H9 (cell line): Measurements from ENCODE around the gene GIMAP4. TPM values are rescaled to one million over a fixed set of nuclear protein-coding genes. Genes with fewer than 3 reads are reported as not detected.

Experiments
- DNase-seq: peaks from one replicate; pipeline ENCODE4 v3.0.0-alpha.2; 2017
- H2AFZ ChIP-seq: one replicate; pipeline ENCODE4 v1.6.1; 2013; ENCODE audit warnings: mild to moderate bottlenecking, low read length, control low read depth, moderate library complexity
- H2AK5ac ChIP-seq: 2 replicates; pipeline ENCODE4 v1.6.1; 2013; ENCODE audit warnings: low read length, control low read depth, mixed read lengths; ENCODE audit not compliant: insufficient read length
- H2BK120ac ChIP-seq: one replicate; pipeline ENCODE4 v1.6.1; 2013; ENCODE audit warnings: low read depth, mild to moderate bottlenecking, low read length, control low read depth, inconsistent platforms; ENCODE audit not compliant: poor library complexity, severe bottlenecking
- H2BK12ac ChIP-seq: 2 replicates; pipeline ENCODE4 v1.6.1; 2013; ENCODE audit warnings: low read length, control low read depth, mixed read lengths, low read depth; ENCODE audit not compliant: insufficient read length
- H2BK15ac ChIP-seq: 2 replicates; pipeline ENCODE4 v1.6.1; 2013; ENCODE audit warnings: low read depth, low read length, control low read depth
- H2BK20ac ChIP-seq: one replicate; pipeline ENCODE4 v1.6.1; 2013; ENCODE audit warnings: low read depth, mild to moderate bottlenecking, low read length, control low read depth, inconsistent platforms; ENCODE audit not compliant: poor library complexity, severe bottlenecking
- H2BK5ac ChIP-seq: 2 replicates; pipeline ENCODE4 v1.6.1; 2013; ENCODE audit warnings: low read length, control low read depth, mixed read lengths; ENCODE audit not compliant: insufficient read length
- H3K14ac ChIP-seq: 2 replicates; pipeline ENCODE4 v1.6.1; 2013; ENCODE audit warnings: low read length, control low read depth; ENCODE audit not compliant: insufficient read depth
- H3K18ac ChIP-seq: 2 replicates; pipeline ENCODE4 v1.6.1; 2013; ENCODE audit warnings: low read depth, mild to moderate bottlenecking, mixed read lengths, low read length, control low read depth; ENCODE audit not compliant: insufficient read length
- H3K23ac ChIP-seq: 2 replicates; pipeline ENCODE4 v1.6.1; 2013; ENCODE audit warnings: low read length, control low read depth, mixed read lengths, low read depth; ENCODE audit not compliant: insufficient read length
- H3K23me2 ChIP-seq: 2 replicates; pipeline ENCODE4 v1.6.1; 2013; ENCODE audit warnings: low read depth, mild to moderate bottlenecking, mixed read lengths, low read length, control low read depth; ENCODE audit not compliant: insufficient read length, poor library complexity, severe bottlenecking
- H3K27ac ChIP-seq: 2 replicates; pipeline ENCODE4 v1.5.1; 2013; ENCODE audit warnings: low read length, control low read depth, mixed read lengths, low read depth; ENCODE audit not compliant: insufficient read length
- H3K27me3 ChIP-seq: 2 replicates; pipeline ENCODE4 v1.6.1; 2013; ENCODE audit warnings: low read length, control low read depth, inconsistent platforms; ENCODE audit not compliant: insufficient read depth
- H3K4ac ChIP-seq: 2 replicates; pipeline ENCODE4 v1.6.1; 2013; ENCODE audit warnings: low read depth, mild to moderate bottlenecking, control low read depth, inconsistent platforms, low read length, moderate library complexity
- H3K4me1 ChIP-seq: 2 replicates; pipeline ENCODE4 v1.6.1; 2013; ENCODE audit warnings: low read length, control low read depth, inconsistent platforms; ENCODE audit not compliant: insufficient read depth
- H3K4me2 ChIP-seq: 2 replicates; pipeline ENCODE4 v1.6.1; 2013; ENCODE audit warnings: low read length, control low read depth, mixed read lengths; ENCODE audit not compliant: insufficient read length, insufficient read depth
- H3K56ac ChIP-seq: 2 replicates; pipeline ENCODE4 v1.6.1; 2013; ENCODE audit warnings: low read depth, mild to moderate bottlenecking, mixed read lengths, low read length, control low read depth; ENCODE audit not compliant: insufficient read length
- H3K79me1 ChIP-seq: 2 replicates; pipeline ENCODE4 v1.6.1; 2013; ENCODE audit warnings: low read depth, mild to moderate bottlenecking, moderate library complexity, low read length, control low read depth, inconsistent platforms; ENCODE audit not compliant: insufficient read depth, poor library complexity, severe bottlenecking
- H3K79me2 ChIP-seq: 2 replicates; pipeline ENCODE4 v1.6.1; 2013; ENCODE audit warnings: low read length, control low read depth, inconsistent platforms; ENCODE audit not compliant: insufficient read depth
- H3K9ac ChIP-seq: 2 replicates; pipeline ENCODE4 v1.6.1; 2013; ENCODE audit warnings: low read length, control low read depth, mixed read lengths; ENCODE audit not compliant: insufficient read length; ENCODE audit errors: extremely low read depth
- H3K9me3 ChIP-seq: one replicate; pipeline ENCODE4 v1.6.1; 2013; ENCODE audit warnings: low read depth, low read length, inconsistent platforms; ENCODE audit not compliant: control insufficient read depth
- H3T11ph ChIP-seq: one replicate; pipeline ENCODE4 v1.6.1; 2013; ENCODE audit warnings: mild to moderate bottlenecking, low read length, control low read depth, inconsistent platforms
- H4K20me1 ChIP-seq: one replicate; pipeline ENCODE4 v1.6.1; 2013; ENCODE audit not compliant: control insufficient read depth, insufficient read length, insufficient read depth
- H4K5ac ChIP-seq: 2 replicates; pipeline ENCODE4 v1.6.1; 2013; ENCODE audit warnings: low read depth, mild to moderate bottlenecking, mixed read lengths, low read length, control low read depth; ENCODE audit not compliant: insufficient read length
- H4K8ac ChIP-seq: replicated peaks from 2 replicates; pipeline ENCODE4 v1.6.1; 2013; ENCODE audit warnings: low read length, control low read depth, mixed read lengths, low read depth; ENCODE audit not compliant: insufficient read length
- H4K91ac ChIP-seq: 2 replicates; pipeline ENCODE4 v1.6.1; 2013; ENCODE audit warnings: low read depth, mild to moderate bottlenecking, moderate library complexity, mixed read lengths, low read length, control low read depth; ENCODE audit not compliant: insufficient read length
- H3K27ac Mint-ChIP-seq, 3 experiments: 2 replicates in 2 of 3; 3 replicates in 1 of 3; pipeline ENCODE4 v1.8.0; 2020 to 2021; ENCODE audit warnings: mixed read lengths in 3 of 3, mild to moderate bottlenecking in 1 of 3, moderate library complexity in 1 of 3
- H3K27me3 Mint-ChIP-seq: 2 replicates; pipeline ENCODE4 v1.8.0; 2021; ENCODE audit warnings: low read depth, mild to moderate bottlenecking, moderate library complexity, mixed read lengths
- H3K36me3 Mint-ChIP-seq, 3 experiments: 2 replicates in 2 of 3; 3 replicates in 1 of 3; pipeline ENCODE4 v1.8.0; 2020 to 2021; ENCODE audit warnings: low read depth in 3 of 3, mixed read lengths in 3 of 3; ENCODE audit not compliant: insufficient read depth in 1 of 3
- H3K4me1 Mint-ChIP-seq, 2 experiments: 2 replicates each; pipeline ENCODE4 v1.8.0; 2020; ENCODE audit warnings: mixed read lengths in 2 of 2
- H3K4me3 Mint-ChIP-seq, 2 experiments: 2 replicates in 1 of 2; 3 replicates in 1 of 2; pipeline ENCODE4 v1.8.0; 2020 to 2021; ENCODE audit warnings: mild to moderate bottlenecking in 2 of 2, mixed read lengths in 2 of 2, moderate library complexity in 1 of 2
- H3K9me3 Mint-ChIP-seq, 2 experiments: 2 replicates in 1 of 2; 3 replicates in 1 of 2; pipeline ENCODE4 v1.8.0; 2020; ENCODE audit warnings: mild to moderate bottlenecking in 2 of 2, mixed read lengths in 2 of 2, moderate library complexity in 1 of 2
- WGBS: extraction: QIAGEN DNeasy Blood & Tissue Kit; methylation state at CpG from one replicate; pipeline ENCODE4 v1.1.7; 2013; ENCODE audit warnings: missing lambda C conversion rate, low lambda C conversion rate, mixed read lengths; ENCODE audit not compliant: insufficient read length; ENCODE audit errors: extremely low coverage; 5-methylcytosine and 5-hydroxymethylcytosine counted together
- total RNA-seq: library from RNA; stranded (reverse); gene quantifications from 2 replicates; pipeline ENCODE4 v1.2.1, GENCODE V29; 2021
- TF ChIP-seq, protein P1 (sequence below): fragments of 200-600 bp; sonication (generic); conservative IDR thresholded peaks from 3 replicates; pipeline ENCODE4 v1.8.0; 2021; ENCODE audit warnings: antibody characterized with exemption, mild to moderate bottlenecking

GIMAP4 gene
- total RNA-seq, 1 experiment from 2014 or later = not detected

DNA sequence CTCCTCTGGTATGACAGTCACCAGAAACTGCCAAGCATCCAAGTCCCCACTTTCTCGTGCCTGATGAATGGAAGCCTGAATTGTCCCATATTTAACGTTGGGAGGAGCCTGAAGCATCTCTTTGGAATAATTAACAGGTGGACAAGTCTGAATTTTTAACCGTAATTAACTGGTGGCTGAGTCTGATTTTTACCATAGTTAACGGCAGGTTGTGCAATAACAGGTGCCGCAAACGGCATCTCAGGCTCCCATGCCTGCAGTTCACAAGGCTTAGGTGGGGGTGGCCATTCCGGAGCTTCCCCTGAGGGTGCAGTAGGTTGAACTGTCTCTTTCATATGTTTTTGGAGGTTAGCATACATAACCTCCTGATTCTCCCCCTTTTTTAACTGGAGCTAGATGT, 2.0 kb upstream of the GIMAP4 start:
- Histone ChIP-seq H2BK12ac (no peak overlapping the region), H3K14ac (no peak overlapping the region), H4K91ac (no peak overlapping the region), H3K23me2 (no peaks in the 10 kb centered on the region), H2AK5ac (no peak overlapping the region), H3K79me1 (no peaks in the 10 kb centered on the region), H3K18ac (no peak overlapping the region), H3K4me1 (peaks cover 7% of the 10 kb centered on the region; the same call in 1 of the 2 replicates), H3K56ac (no peak overlapping the region), H2BK20ac (no peak overlapping the region), H4K20me1 (no peaks in the 10 kb centered on the region), H2BK15ac (no peak overlapping the region), H4K8ac (no peak overlapping the region), H3K4me2 (no peak overlapping the region), H3T11ph (no peak overlapping the region), H3K9me3 (peaks cover 6% of the 10 kb centered on the region), H3K23ac (no peak overlapping the region), H2BK120ac (no peak overlapping the region), H3K27me3 (no peaks in the 10 kb centered on the region), H3K79me2 (no peaks in the 10 kb centered on the region), H3K9ac (no peak overlapping the region), H3K27ac (no peak overlapping the region), H3K4ac (no peak overlapping the region), H2BK5ac (no peak overlapping the region), H4K5ac (no peak overlapping the region), H2AFZ (no peak overlapping the region)
- WGBS = no CpG with 5 or more reads among the region's 7 CpGs
- peaks cover 40 to 43% of the 10 kb centered on the region in 2 experiments for H3K4me1 Mint-ChIP-seq
- TF ChIP-seq, protein P1, sequence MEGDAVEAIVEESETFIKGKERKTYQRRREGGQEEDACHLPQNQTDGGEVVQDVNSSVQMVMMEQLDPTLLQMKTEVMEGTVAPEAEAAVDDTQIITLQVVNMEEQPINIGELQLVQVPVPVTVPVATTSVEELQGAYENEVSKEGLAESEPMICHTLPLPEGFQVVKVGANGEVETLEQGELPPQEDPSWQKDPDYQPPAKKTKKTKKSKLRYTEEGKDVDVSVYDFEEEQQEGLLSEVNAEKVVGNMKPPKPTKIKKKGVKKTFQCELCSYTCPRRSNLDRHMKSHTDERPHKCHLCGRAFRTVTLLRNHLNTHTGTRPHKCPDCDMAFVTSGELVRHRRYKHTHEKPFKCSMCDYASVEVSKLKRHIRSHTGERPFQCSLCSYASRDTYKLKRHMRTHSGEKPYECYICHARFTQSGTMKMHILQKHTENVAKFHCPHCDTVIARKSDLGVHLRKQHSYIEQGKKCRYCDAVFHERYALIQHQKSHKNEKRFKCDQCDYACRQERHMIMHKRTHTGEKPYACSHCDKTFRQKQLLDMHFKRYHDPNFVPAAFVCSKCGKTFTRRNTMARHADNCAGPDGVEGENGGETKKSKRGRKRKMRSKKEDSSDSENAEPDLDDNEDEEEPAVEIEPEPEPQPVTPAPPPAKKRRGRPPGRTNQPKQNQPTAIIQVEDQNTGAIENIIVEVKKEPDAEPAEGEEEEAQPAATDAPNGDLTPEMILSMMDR = no peak
- H3K36me3 Mint-ChIP-seq = peaks cover 2 to 4% (median 4%) of the 10 kb centered on the region in 3 experiments
- H3K4me3 Mint-ChIP-seq = no peak overlapping the region
- no peak overlapping the region for H3K27ac Mint-ChIP-seq
- peaks cover 9 to 10% of the 10 kb centered on the region in 2 experiments for H3K9me3 Mint-ChIP-seq
- no peak for DNase-seq
- H3K27me3 Mint-ChIP-seq = peaks cover 38% of the 10 kb centered on the region
